ENCODE results near the gene OR6S1.

- TF ChIP-seq POLR2A (IDR thresholded peaks at IDR 0.05) (no peak), CTCF (IDR thresholded peaks at IDR 0.05) (no peak)
Observed at GRCh38 chr14:20644520-20644919, 3.0 kb upstream of the OR6S1 start.

All from body of pancreas (tissue), 4 donors.